GM12864 (cell line): ENCODE measurements around the gene PBXIP1.
A peak's percentile ranks its signal among the peaks of the same experiment; 100 is the strongest.
"Not testable (repeated sequence)": the region's sequence is repeated elsewhere in the genome, so short reads cannot be mapped to it uniquely, and the experiment has no call there.

Source experiments
- DNase-seq: peaks from one replicate; pipeline ENCODE4 v3.0.0-alpha.2; 2011; ENCODE audit warnings: low read depth
- H3K4me3 ChIP-seq: 2 replicates; pipeline ENCODE4 v1.5.1; 2011; ENCODE audit warnings: mild to moderate bottlenecking, low read depth, low read length, control low read depth
- TF ChIP-seq, protein P1 (sequence below): IDR thresholded peaks from 2 replicates; pipeline ENCODE4 v1.5.1; 2011; ENCODE audit warnings: low read depth, mild to moderate bottlenecking, moderate library complexity, low read length, control low read depth, inconsistent platforms; ENCODE audit errors: missing control alignments

The PBXIP1 gene

DNA sequence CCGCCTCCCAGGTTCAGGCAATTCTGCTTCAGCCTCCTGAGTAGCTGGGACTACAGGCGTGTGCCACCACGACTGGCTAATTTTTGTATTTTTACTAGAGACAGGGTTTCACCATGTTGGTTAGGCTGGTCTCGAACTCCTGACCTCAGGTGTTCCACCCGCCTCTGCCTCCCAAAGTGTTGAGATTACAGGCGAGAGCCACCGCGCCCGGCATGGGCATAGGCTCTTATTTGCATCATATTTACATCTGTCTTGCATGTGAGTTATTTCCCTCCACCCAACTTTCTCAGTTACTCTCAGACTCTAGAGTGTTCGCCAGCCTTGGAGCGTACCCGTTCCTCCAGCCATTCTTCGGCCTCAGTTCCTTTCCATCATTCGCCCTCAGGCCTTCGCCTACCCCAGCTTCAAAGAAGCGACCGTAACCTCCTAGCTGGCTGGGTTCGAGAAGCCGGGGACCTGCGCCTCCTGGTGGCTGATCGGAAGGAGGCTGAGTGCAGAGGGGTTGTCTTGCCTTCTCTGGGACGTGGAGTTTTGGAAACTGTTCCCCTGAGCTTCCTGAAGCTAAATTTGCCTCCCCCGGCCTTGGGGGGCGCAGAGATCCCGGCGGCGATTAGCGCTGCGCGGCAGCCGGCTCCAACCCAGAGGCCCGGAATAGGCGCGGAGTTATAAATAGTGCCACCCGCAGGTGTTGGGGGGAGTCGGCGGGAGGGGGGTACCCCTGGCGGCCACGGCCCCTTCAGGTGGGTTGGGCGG lies 43.1 kb upstream of the PBXIP1 start:
- DNase-seq, result no peak
- peak overlapping the region; percentile 73 for H3K4me3 ChIP-seq
- TF ChIP-seq, protein P1, sequence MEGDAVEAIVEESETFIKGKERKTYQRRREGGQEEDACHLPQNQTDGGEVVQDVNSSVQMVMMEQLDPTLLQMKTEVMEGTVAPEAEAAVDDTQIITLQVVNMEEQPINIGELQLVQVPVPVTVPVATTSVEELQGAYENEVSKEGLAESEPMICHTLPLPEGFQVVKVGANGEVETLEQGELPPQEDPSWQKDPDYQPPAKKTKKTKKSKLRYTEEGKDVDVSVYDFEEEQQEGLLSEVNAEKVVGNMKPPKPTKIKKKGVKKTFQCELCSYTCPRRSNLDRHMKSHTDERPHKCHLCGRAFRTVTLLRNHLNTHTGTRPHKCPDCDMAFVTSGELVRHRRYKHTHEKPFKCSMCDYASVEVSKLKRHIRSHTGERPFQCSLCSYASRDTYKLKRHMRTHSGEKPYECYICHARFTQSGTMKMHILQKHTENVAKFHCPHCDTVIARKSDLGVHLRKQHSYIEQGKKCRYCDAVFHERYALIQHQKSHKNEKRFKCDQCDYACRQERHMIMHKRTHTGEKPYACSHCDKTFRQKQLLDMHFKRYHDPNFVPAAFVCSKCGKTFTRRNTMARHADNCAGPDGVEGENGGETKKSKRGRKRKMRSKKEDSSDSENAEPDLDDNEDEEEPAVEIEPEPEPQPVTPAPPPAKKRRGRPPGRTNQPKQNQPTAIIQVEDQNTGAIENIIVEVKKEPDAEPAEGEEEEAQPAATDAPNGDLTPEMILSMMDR, result peak; percentile 97

DNA sequence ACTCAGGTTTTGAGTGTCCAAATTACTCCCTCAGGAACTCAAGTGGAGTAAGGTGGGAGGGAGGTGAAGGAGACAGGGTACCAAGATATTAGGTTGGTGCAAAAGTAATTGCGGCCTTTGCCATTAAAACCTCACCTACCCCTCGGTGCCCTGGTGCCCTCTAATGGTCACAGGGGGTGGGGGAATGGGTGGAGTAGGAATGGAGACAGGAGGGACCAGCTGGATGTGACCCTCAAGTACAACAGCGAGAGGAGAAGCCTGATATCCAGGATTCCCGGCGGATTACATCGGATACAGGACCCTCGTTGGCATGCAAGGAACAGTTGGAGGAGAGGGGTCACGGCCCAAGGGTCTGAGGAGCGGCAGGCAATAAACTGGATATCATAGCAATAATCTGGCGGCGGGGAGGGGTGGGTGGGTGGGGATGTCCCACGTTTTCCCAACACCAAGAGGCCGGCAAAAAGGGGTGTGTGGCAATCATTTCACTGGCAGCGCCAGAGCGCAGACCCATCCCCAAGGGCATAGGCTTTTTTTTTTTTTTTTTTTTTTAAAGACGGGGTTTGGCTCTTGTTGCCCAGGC lies 42.4 kb upstream of the PBXIP1 start:
- DNase-seq, result no peak
- TF ChIP-seq, protein P1, result peak; percentile 33
- H3K4me3 ChIP-seq, result peak overlapping the region; percentile 73

DNA sequence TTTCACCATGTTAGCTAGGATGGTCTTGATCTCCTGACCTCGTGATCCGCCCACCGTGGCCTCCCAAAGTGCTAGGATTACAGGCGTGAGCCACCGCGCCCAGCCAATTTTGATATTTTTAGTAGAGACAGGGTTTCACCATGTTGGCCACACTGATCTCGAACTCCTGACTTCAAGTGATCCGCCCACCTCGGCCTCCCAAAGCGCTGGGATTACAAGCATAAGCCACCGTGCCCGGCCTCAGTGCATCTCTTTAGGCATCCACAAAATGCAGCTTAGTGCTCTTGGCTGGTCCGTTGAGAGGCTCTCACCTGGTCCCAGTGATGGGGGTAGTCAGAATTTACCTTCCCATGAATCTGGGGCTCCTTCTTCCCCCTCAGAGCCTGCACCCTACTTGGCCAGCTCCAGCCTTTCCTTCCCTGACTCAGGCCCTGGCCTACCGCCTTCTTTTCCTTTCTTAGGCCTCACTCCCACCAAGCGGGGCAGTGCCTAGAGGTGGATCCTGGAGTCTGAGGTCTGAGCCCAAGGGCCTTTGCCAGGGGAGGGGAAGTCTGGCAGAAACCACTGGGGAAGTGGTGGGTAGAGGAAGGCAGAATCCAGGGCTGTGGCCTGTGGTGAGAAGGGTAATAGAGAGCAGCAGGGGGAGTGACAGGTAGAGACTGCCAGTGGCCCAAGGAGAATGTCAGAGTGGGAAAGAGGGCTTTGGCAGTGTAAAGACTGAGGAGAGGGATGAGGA lies 41.2 kb upstream of the PBXIP1 start:
- no peak for DNase-seq
- H3K4me3 ChIP-seq, result no peak overlapping the region
- TF ChIP-seq, protein P1, result no peak

DNA sequence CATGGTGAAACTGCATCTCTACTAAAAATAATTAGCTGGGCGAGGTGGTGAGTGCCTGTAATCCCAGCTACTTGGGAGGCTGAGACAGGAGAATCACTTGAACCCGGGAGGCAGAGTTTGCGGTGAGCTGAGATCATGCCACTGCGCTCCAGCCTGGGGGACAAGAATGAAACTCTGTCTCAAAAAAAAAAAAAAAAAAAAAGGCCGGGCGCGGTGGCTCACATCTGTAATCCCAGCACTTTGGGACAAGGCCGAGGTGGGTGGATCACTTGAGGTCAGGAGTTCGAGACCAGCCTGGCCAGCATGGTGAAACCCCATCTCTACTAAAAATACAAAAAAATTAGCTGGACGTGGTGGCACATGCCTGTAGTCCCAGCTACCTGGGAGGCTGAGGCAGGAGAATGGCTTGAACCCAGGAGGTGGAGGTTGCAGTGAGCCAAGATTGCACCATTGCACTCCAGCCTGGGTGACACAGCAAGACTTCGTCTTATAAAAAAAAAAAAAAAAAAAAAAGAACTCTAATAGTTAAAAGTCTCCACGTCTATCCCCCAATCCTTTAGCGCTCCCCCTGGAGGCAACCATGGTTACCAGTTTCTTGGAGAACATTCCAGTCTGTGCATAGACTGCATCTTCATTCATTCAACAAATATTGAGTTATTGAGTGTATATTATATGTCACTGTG lies 39.5 kb upstream of the PBXIP1 start:
- DNase-seq, H3K4me3 ChIP-seq: not testable (repeated sequence)

DNA sequence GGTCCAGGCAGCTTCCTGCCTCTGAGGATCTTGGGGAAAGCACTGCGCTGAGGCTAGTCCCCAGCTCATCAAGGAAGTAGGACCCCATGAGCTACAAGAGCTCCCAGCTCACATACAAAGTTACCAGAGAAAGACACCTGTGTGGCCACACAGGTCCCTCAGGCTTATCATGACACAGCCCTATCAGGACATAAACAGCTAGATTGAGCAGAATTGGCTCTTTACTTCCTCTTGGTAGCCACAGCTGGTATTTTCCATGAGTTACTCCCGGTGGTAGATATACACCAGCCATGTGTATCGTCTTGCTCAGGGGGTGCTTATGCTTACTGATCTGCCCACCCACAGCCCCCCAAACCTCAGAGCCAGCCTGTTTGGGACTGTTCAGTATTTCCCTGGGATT lies 38.7 kb upstream of the PBXIP1 start:
- TF ChIP-seq, protein P1, result no peak
- no peak for DNase-seq
- no peak overlapping the region for H3K4me3 ChIP-seq

DNA sequence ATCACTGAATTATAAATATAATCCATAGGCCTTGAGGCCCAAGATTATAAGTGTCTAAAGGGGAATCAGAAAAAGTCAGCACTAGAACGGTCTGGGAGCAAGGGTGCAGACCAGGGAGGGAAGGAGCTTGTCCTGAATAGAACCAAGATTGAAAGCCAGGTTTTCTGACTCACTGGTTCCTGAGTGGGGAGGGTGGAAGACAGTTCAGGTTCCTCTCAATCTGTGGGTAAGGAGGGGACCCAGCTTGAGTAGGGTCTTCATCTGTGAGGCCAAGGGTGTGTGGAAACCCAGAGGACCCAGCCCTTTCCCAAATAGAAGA lies 38.3 kb upstream of the PBXIP1 start:
- DNase-seq, result no peak
- TF ChIP-seq, protein P1, result no peak
- H3K4me3 ChIP-seq, result no peak overlapping the region
